PC-9 (cell line): ENCODE results near the gene EHD4. TPM values are rescaled to one million over a fixed set of nuclear protein-coding genes. Genes with fewer than 3 reads are reported as not detected.

Experiments
- BruUV-seq: library from RNA; stranded (reverse); fragments of 400-500 nt; replicated peaks from 2 replicates; lab custom pipeline; 2021; lab: Mats Ljungman, UMichigan
- CTCF ChIA-PET: fragments of 300-600 bp; sonication (Branson Sonifier 250); formaldehyde crosslinking; loops from one replicate; lab custom pipeline; 2022; ENCODE audit warnings: antibody characterized with exemption; lab: Charles Lee
- POLR2A ChIA-PET: fragments of 300-600 bp; sonication (Branson Sonifier 250); formaldehyde crosslinking; loops from one replicate; lab custom pipeline; 2022; ENCODE audit warnings: antibody characterized with exemption; ENCODE audit not compliant: unreplicated experiment; lab: Charles Lee
- DNase-seq, 2 experiments: peaks; one replicate each; pipeline versions ENCODE4 v3.0.0 to v3.0.0-alpha.2; 2015 to 2022; ENCODE audit warnings: mixed read lengths in 1 of 2
- H2AFZ ChIP-seq: fragments of 200-600 bp; sonication (generic); 2 replicates; pipeline ENCODE4 v1.8.1; 2017; ENCODE audit warnings: antibody characterized with exemption
- H3F3A ChIP-seq: fragments of 200-600 bp; sonication (generic); 2 replicates; pipeline ENCODE4 v1.8.1; 2017; ENCODE audit warnings: antibody characterized with exemption, mild to moderate bottlenecking, low read depth; ENCODE audit not compliant: insufficient read depth
- H3K27ac ChIP-seq: fragments of 200-600 bp; sonication (generic); 2 replicates; pipeline ENCODE4 v1.6.1; 2016; ENCODE audit warnings: mixed run types
- H3K27me3 ChIP-seq: fragments of 200-600 bp; sonication (generic); 2 replicates; pipeline ENCODE4 v1.6.1; 2016; ENCODE audit warnings: low read depth, mixed run types; ENCODE audit not compliant: insufficient read depth
- H3K36me3 ChIP-seq: fragments of 200-600 bp; sonication (generic); 2 replicates; pipeline ENCODE4 v1.6.1; 2016; ENCODE audit warnings: low read depth, mixed run types
- H3K4me1 ChIP-seq: fragments of 200-600 bp; sonication (generic); replicated peaks from 2 replicates; pipeline ENCODE4 v1.6.1; 2016; ENCODE audit warnings: mixed run types; ENCODE audit not compliant: insufficient read depth
- H3K4me2 ChIP-seq: fragments of 200-600 bp; sonication (generic); 2 replicates; pipeline ENCODE4 v1.6.1; 2017; ENCODE audit warnings: mixed run types
- H3K4me3 ChIP-seq: fragments of 200-600 bp; sonication (generic); 2 replicates; pipeline ENCODE4 v1.6.1; 2016; ENCODE audit warnings: mixed run types
- H3K79me2 ChIP-seq: fragments of 200-600 bp; sonication (generic); 2 replicates; pipeline ENCODE4 v1.6.1; 2017; ENCODE audit warnings: low read depth, mixed run types
- H3K9me2 ChIP-seq: fragments of 200-600 bp; sonication (generic); 2 replicates; pipeline ENCODE4 v1.8.1; 2017; ENCODE audit warnings: mild to moderate bottlenecking; ENCODE audit not compliant: insufficient read depth
- H3K9me3 ChIP-seq: fragments of 200-600 bp; sonication (generic); 2 replicates; pipeline ENCODE4 v1.8.1; 2016; ENCODE audit warnings: low read depth; ENCODE audit not compliant: insufficient read depth
- H4K20me1 ChIP-seq: fragments of 200-600 bp; sonication (generic); 2 replicates; pipeline ENCODE4 v1.8.1; 2017; ENCODE audit not compliant: insufficient read depth
- CTCF ChIP-seq: fragments of 200-600 bp; sonication (generic); conservative IDR thresholded peaks from 2 replicates; pipeline ENCODE4 v1.6.1; 2017; ENCODE audit warnings: mixed run types, antibody characterized with exemption, mild to moderate bottlenecking, moderate library complexity
- EZH2 ChIP-seq: fragments of 200-600 bp; sonication (generic); IDR thresholded peaks from 2 replicates; pipeline ENCODE4 v1.8.0; 2017; ENCODE audit warnings: antibody characterized with exemption, low read depth
- intact Hi-C: fragments of 100-400 bp; cut with micrococcal nuclease; formaldehyde crosslinking; loops from one replicate; pipeline ENCODE4 v1.10.0; 2022; ENCODE audit not compliant: unreplicated experiment
- total RNA-seq: library from RNA; stranded (reverse); gene quantifications from 2 replicates; pipeline ENCODE4 v1.2.3, GENCODE V29; 2021

Gene EHD4
- total RNA-seq, 1 experiment from 2014 or later, result 18.1 TPM

GRCh38 chr15:41928100-41928499, 44.3 kb downstream of the EHD4 start:
- Histone ChIP-seq H3K27me3 (no peaks in the 10 kb centered on the region), H4K20me1 (peaks cover 13% of the 10 kb centered on the region), H3K9me2 (no peaks in the 10 kb centered on the region), H3K4me1 (peaks cover 44% of the 10 kb centered on the region), H3K36me3 (no peaks in the 10 kb centered on the region), H3K4me2 (peak overlapping the region; percentile 50), H3K27ac (no peak overlapping the region), H3K9me3 (no peaks in the 10 kb centered on the region), H3F3A (peaks cover 31% of the 10 kb centered on the region), H3K79me2 (no peaks in the 10 kb centered on the region), H2AFZ (no peak overlapping the region), H3K4me3 (no peak overlapping the region)
- no peak for TF ChIP-seq EZH2
- no peak for TF ChIP-seq CTCF
- ChIA-PET CTCF (no interaction called here), POLR2A (interaction anchor here (0.6 to 0.9 kb wide), 2 partner anchors 43 to 123 kb away, joined by 3 to 4 read pairs; no protein-coding TSS in a partner anchor)
- intact Hi-C loops, result no loop called here
- DNase-seq, result peak in 1 of 2 experiments; percentile 76
- no TSS peak for BruUV-seq

- H3K9me3 ChIP-seq, result no peaks in the 10 kb centered on the region
- intact Hi-C loops, result no loop called here
- H3K36me3 ChIP-seq, result no peaks in the 10 kb centered on the region
- POLR2A ChIA-PET, result interaction anchor here (0.6 to 0.9 kb wide), 2 partner anchors 44 kb away, joined by 4 read pairs; no protein-coding TSS in a partner anchor
- H3K4me2 ChIP-seq, result peak overlapping the region; percentile 50
- CTCF ChIA-PET, result no interaction called here
- DNase-seq, result no peak
- H3K79me2 ChIP-seq, result no peaks in the 10 kb centered on the region
- H3K9me2 ChIP-seq, result no peaks in the 10 kb centered on the region
- no TSS peak for BruUV-seq
- H3K27ac ChIP-seq, result no peak overlapping the region
- H3F3A ChIP-seq, result peaks cover 31% of the 10 kb centered on the region
- TF ChIP-seq CTCF, result no peak
- no peak for TF ChIP-seq EZH2
- H3K4me3 ChIP-seq, result no peak overlapping the region
- H2AFZ ChIP-seq, result no peak overlapping the region
- peaks cover 13% of the 10 kb centered on the region for H4K20me1 ChIP-seq
- no peaks in the 10 kb centered on the region for H3K27me3 ChIP-seq
- peaks cover 42% of the 10 kb centered on the region for H3K4me1 ChIP-seq
Measured at GRCh38 chr15:41927536-41927935, 44.8 kb downstream of the EHD4 start.

DNA sequence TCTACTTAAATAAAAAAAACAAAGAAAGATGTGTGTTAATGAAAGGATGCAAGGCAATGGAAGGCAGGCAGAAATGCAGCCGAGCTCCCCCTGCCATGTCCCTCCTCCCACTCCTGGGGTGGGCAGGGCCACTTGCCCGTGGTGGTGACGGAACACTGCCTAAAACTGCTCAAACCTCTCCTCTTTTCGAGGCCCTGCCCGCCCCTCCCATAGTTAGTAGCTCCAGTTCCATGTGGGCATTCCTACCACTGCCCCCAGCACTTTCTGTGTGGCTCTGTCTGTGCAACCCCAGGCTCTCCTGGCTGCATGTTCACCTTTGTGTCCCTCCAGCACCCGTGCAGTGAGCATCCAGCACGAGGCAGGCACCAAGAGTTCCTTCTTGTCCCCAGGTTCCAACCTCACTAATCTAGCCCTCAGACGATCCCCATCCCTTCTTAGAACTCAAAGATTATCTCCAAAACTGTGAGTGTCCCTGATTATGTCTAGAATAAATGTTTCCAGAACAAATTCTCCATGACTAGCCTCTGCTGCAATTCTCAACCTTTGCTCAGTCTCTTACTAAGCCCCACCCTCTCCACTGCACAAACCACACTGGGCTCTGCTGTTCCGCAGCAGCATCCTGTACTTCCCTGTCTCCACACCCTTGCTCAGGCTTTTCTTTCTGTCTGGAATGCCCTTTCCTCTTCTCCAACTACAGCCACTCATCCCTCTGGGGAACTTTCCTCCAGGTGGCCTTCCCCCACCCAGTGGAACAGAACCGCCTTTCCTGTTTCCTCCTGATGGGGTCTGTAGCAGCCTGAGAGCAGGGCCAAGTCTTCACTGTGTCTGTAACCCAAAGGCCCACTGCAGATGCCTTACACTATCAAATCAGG, 45.9 kb downstream of the EHD4 start:
- intact Hi-C loops, result no loop called here

More for the DNA sequence above, 45.9 kb downstream of the EHD4 start:
- BruUV-seq, result no TSS peak
- TF ChIP-seq CTCF (no peak), EZH2 (no peak)
- no peaks in the 10 kb centered on the region for H3K9me3 ChIP-seq
- H3K27me3 ChIP-seq, result no peaks in the 10 kb centered on the region
- peaks cover 42% of the 10 kb centered on the region for H3K4me1 ChIP-seq
- POLR2A ChIA-PET, result interaction anchor here (0.6 kb wide), 1 partner anchor 45 kb away, joined by 4 read pairs; no protein-coding TSS in a partner anchor
- no peak overlapping the region for H2AFZ ChIP-seq
- no peaks in the 10 kb centered on the region for H3K9me2 ChIP-seq
- H3K4me2 ChIP-seq, result no peak overlapping the region
- no peak overlapping the region for H3K4me3 ChIP-seq
- peaks cover 13% of the 10 kb centered on the region for H4K20me1 ChIP-seq
- no peak for DNase-seq
- no peak overlapping the region for H3K27ac ChIP-seq
- CTCF ChIA-PET, result no interaction called here
- H3K36me3 ChIP-seq, result no peaks in the 10 kb centered on the region
- peaks cover 31% of the 10 kb centered on the region for H3F3A ChIP-seq
- H3K79me2 ChIP-seq, result no peaks in the 10 kb centered on the region
